ENCODE measurements around the gene NME9. TPM values are rescaled to one million over a fixed set of nuclear protein-coding genes. Genes with fewer than 3 reads are reported as not detected.

The NME9 gene
- total RNA-seq, 1 experiment from 2014 or later: not detected

DNA sequence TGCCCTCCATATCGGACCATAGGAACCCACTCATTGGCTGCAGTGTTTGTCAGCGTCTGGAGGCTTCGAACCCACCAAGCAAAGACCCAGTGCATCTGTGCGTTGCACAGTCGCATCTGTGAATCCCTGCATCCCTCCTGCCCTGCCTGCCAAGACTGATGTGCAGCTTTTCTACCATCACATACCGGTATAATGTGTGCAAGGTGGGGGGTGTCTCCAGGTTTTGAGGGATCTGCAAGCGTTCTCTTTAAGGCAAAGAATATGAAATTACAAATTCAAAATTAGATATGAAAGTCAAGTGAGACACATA, 288 bp upstream of the NME9 start:
- Mint-ChIP-seq H3K9me3 (ENCODE audit: low read depth, unreplicated experiment) (no peaks in the 10 kb centered on the region), H3K4me3 (ENCODE audit: low read depth, unreplicated experiment) (peak overlapping the region; percentile 78), H3K27me3 (ENCODE audit: unreplicated experiment) (peaks cover 10% of the 10 kb centered on the region), H3K4me1 (ENCODE audit: low read depth, unreplicated experiment) (peaks cover 7% of the 10 kb centered on the region), H3K36me3 (ENCODE audit: insufficient read depth, unreplicated experiment) (peaks cover 12% of the 10 kb centered on the region), H3K27ac (ENCODE audit: unreplicated experiment) (peak overlapping the region; percentile 79)
- no TSS peak for BruUV-seq (replicated peaks)
- intact Hi-C loops (cut with micrococcal nuclease; ENCODE audit: unreplicated experiment): loop anchor here (5.0 to 10.0 kb wide), 5 partner anchors 87 to 592 kb away; partner anchors contain the start of gene CEP70
- DNase-seq: no peak
- TF ChIP-seq, protein P1, sequence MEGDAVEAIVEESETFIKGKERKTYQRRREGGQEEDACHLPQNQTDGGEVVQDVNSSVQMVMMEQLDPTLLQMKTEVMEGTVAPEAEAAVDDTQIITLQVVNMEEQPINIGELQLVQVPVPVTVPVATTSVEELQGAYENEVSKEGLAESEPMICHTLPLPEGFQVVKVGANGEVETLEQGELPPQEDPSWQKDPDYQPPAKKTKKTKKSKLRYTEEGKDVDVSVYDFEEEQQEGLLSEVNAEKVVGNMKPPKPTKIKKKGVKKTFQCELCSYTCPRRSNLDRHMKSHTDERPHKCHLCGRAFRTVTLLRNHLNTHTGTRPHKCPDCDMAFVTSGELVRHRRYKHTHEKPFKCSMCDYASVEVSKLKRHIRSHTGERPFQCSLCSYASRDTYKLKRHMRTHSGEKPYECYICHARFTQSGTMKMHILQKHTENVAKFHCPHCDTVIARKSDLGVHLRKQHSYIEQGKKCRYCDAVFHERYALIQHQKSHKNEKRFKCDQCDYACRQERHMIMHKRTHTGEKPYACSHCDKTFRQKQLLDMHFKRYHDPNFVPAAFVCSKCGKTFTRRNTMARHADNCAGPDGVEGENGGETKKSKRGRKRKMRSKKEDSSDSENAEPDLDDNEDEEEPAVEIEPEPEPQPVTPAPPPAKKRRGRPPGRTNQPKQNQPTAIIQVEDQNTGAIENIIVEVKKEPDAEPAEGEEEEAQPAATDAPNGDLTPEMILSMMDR (IDR thresholded peaks at IDR 0.05; ENCODE audit: unreplicated experiment): no peak
- CTCF ChIA-PET: interaction anchor here (0.5 kb wide), 1 partner anchor 152 kb away, joined by 3 read pairs; no protein-coding TSS in a partner anchor

DNA sequence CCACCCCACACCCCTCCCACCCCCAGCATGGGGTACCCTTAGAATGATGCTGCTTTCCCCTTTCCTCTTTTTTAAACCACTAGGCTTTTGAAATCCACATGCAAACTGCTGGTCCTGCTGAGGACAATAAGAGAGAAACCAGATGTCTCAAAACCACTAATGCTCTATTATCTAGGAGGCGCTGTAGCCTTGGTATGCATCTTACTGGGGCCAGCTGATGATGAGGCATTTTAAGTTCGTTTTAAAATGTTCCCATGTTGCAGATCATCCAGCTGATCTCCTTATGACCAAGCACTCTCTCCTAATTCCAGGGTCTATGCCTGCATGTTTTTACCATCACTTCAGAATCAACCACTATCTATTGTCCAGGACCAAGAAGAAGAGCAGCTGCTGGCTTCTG, 1.3 kb downstream of the NME9 start:
- no peak overlapping the region for H3K27ac Mint-ChIP-seq (ENCODE audit: unreplicated experiment)
- H3K36me3 Mint-ChIP-seq (ENCODE audit: insufficient read depth, unreplicated experiment): peaks cover 12% of the 10 kb centered on the region
- BruUV-seq (replicated peaks): no TSS peak
- H3K9me3 Mint-ChIP-seq (ENCODE audit: low read depth, unreplicated experiment): no peaks in the 10 kb centered on the region
- H3K4me3 Mint-ChIP-seq (ENCODE audit: low read depth, unreplicated experiment): peak overlapping the region; percentile 78
- TF ChIP-seq, protein P1 (IDR thresholded peaks at IDR 0.05; ENCODE audit: unreplicated experiment): no peak
- H3K27me3 Mint-ChIP-seq (ENCODE audit: unreplicated experiment): peaks cover 8% of the 10 kb centered on the region
- no peak for DNase-seq
- intact Hi-C loops (cut with micrococcal nuclease; ENCODE audit: unreplicated experiment): no loop called here
- H3K4me1 Mint-ChIP-seq (ENCODE audit: low read depth, unreplicated experiment): peaks cover 7% of the 10 kb centered on the region
- CTCF ChIA-PET: interaction anchor here (0.6 to 1.1 kb wide), 3 partner anchors 27 to 359 kb away, joined by 3 to 4 read pairs (median 4); no protein-coding TSS in a partner anchor

DNA sequence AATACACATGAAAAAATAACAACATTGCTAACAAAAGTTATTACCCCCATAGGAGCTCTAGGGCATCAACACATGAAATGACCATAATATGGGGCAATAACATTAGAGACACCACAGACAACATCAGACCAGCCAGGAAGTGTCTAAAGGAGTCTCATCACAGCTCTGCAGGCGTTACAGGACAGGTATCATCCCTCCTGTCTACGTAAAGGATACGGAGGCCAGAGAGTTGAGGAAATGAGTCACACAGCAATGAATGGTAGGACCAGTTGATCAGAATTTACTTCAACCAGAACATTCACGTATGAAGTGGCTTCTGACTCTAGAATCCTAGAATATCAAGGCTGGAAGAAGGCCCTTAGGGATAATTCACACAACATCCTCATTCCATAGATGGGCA, 1.8 kb downstream of the NME9 start:
- CTCF ChIA-PET: interaction anchor here (1.0 kb wide), 1 partner anchor 359 kb away, joined by 3 read pairs; no protein-coding TSS in a partner anchor
- no peak overlapping the region for H3K4me3 Mint-ChIP-seq (ENCODE audit: low read depth, unreplicated experiment)
- H3K4me1 Mint-ChIP-seq (ENCODE audit: low read depth, unreplicated experiment): peaks cover 7% of the 10 kb centered on the region
- DNase-seq: no peak
- BruUV-seq (replicated peaks): no TSS peak
- TF ChIP-seq, protein P1 (IDR thresholded peaks at IDR 0.05; ENCODE audit: unreplicated experiment): no peak
- H3K27me3 Mint-ChIP-seq (ENCODE audit: unreplicated experiment): peaks cover 8% of the 10 kb centered on the region
- H3K9me3 Mint-ChIP-seq (ENCODE audit: low read depth, unreplicated experiment): no peaks in the 10 kb centered on the region
- no peak overlapping the region for H3K27ac Mint-ChIP-seq (ENCODE audit: unreplicated experiment)
- intact Hi-C loops (cut with micrococcal nuclease; ENCODE audit: unreplicated experiment): no loop called here
- peaks cover 12% of the 10 kb centered on the region for H3K36me3 Mint-ChIP-seq (ENCODE audit: insufficient read depth, unreplicated experiment)

DNA sequence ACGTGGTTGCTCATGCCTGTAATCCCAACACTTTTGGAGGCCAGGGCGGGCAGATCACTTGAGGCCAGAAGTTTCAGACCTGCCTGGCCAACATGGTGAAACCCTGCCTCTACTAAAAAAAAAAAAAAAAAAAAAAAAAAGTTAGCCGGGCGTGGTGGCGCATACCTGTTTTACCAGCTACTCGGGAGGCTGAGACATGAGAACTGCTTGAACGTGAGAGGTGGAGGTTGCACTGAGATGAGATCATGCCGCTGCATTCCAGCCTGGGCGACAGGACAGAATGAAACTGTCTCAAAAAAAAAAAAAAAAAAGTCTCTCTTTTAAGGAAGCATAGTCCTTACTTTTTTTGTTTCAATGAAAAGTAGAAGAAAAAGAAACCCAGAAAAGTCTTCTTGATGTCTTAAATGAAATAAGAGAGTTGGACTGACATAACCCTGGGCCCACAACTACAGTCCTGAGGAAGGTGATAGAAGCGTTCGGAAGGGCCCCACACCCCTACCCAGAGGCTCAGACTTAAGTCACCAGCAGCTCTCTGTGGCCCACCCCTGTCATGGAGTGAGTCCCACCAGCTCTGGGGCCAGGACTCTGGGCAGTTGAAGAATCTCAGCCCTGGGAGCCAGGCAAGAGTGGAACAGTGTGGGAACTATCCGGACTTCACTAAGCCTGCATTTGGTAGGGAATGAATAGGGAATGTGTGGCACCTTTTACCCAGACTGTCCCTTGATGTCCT, 2.6 kb downstream of the NME9 start:
- BruUV-seq (replicated peaks): no TSS peak
- peaks cover 11% of the 10 kb centered on the region for H3K27me3 Mint-ChIP-seq (ENCODE audit: unreplicated experiment)

More for the DNA sequence above, 2.6 kb downstream of the NME9 start:
- Mint-ChIP-seq H3K4me3 (ENCODE audit: low read depth, unreplicated experiment) (no peak overlapping the region), H3K36me3 (ENCODE audit: insufficient read depth, unreplicated experiment) (peaks cover 12% of the 10 kb centered on the region), H3K9me3 (ENCODE audit: low read depth, unreplicated experiment) (no peaks in the 10 kb centered on the region), H3K4me1 (ENCODE audit: low read depth, unreplicated experiment) (peaks cover 7% of the 10 kb centered on the region), H3K27ac (ENCODE audit: unreplicated experiment) (no peak overlapping the region)
- CTCF ChIA-PET: interaction anchor here (0.6 to 0.7 kb wide), 3 partner anchors 13 to 1510 kb away, joined by 3 to 4 read pairs (median 3); no protein-coding TSS in a partner anchor
- DNase-seq: no peak
- intact Hi-C loops (cut with micrococcal nuclease; ENCODE audit: unreplicated experiment): no loop called here
- TF ChIP-seq, protein P1 (IDR thresholded peaks at IDR 0.05; ENCODE audit: unreplicated experiment): no peak

All from Calu3 (cell line).